CD14-positive monocyte (primary cell): ENCODE results near the gene GKN1. TPM values are rescaled to one million over a fixed set of nuclear protein-coding genes. Genes with fewer than 3 reads are reported as not detected.

Source experiments
- DNase-seq, 3 donors: peaks; one replicate each; pipeline ENCODE4 v3.0.0-alpha.2; 2011 to 2022
- H2AFZ ChIP-seq: 2 replicates; pipeline ENCODE4 v1.6.0; 2012; ENCODE audit warnings: mild to moderate bottlenecking, low read depth, low read length, inconsistent platforms; ENCODE audit not compliant: insufficient read depth, poor library complexity, severe bottlenecking
- H3K27ac ChIP-seq, 2 donors: 1 replicate in 1 of 2; 2 replicates in 1 of 2; pipeline ENCODE4 v1.5.1; 2012 to 2013; ENCODE audit warnings: low read length in 2 of 2, control low read depth in 1 of 2, inconsistent platforms in 1 of 2, low read depth in 1 of 2, mild to moderate bottlenecking in 1 of 2
- H3K27me3 ChIP-seq, 2 donors: one replicate each; pipeline versions ENCODE4 v1.6.0 to v1.6.1; 2011 to 2013; ENCODE audit warnings: low read length in 2 of 2; ENCODE audit not compliant: control insufficient read depth in 2 of 2, insufficient read depth in 2 of 2
- H3K36me3 ChIP-seq, 2 donors: replicated peaks in 1 of 2; 1 replicate in 1 of 2; 2 replicates in 1 of 2; pipeline versions ENCODE4 v1.5.1 to v1.6.1; 2012 to 2013; ENCODE audit warnings: low read length in 2 of 2, control low read depth in 1 of 2, inconsistent platforms in 1 of 2, mild to moderate bottlenecking in 1 of 2; ENCODE audit not compliant: insufficient read depth in 2 of 2, control insufficient read depth in 1 of 2
- H3K4me1 ChIP-seq, 2 donors: 1 replicate in 1 of 2; 2 replicates in 1 of 2; pipeline versions ENCODE4 v1.5.1 to v1.6.1; 2012 to 2013; ENCODE audit warnings: low read length in 2 of 2, control low read depth in 1 of 2, inconsistent platforms in 1 of 2, mild to moderate bottlenecking in 1 of 2, moderate library complexity in 1 of 2; ENCODE audit not compliant: insufficient read depth in 2 of 2, control insufficient read depth in 1 of 2
- H3K4me2 ChIP-seq: replicated peaks from 2 replicates; pipeline ENCODE3; 2012; ENCODE audit warnings: low read length, moderate library complexity, mild to moderate bottlenecking; ENCODE audit not compliant: poor library complexity, severe bottlenecking; ENCODE audit errors: extremely low read depth
- H3K4me3 ChIP-seq, 3 experiments: fragments of 200-600 bp in 1 of 3; sonication (generic) in 1 of 3; replicated peaks in 1 of 3; 1 replicate in 2 of 3; 2 replicates in 1 of 3; pipeline ENCODE4 v1.5.1; 2011 to 2013; ENCODE audit warnings: low read length in 3 of 3, mild to moderate bottlenecking in 3 of 3, control low read depth in 2 of 3, low read depth in 2 of 3, inconsistent platforms in 1 of 3, moderate library complexity in 1 of 3
- H3K79me2 ChIP-seq: 2 replicates; pipeline ENCODE4 v1.6.0; 2012; ENCODE audit warnings: mild to moderate bottlenecking, control low read depth, inconsistent platforms, low read length, moderate library complexity; ENCODE audit not compliant: insufficient read depth
- H3K9ac ChIP-seq: 2 replicates; pipeline ENCODE4 v1.6.0; 2017; ENCODE audit warnings: low read length, mild to moderate bottlenecking; ENCODE audit not compliant: insufficient read depth, poor library complexity, severe bottlenecking
- H3K9me3 ChIP-seq, 2 donors: replicated peaks in 1 of 2; 1 replicate in 1 of 2; 2 replicates in 1 of 2; pipeline versions ENCODE4 v1.5.1 to v1.6.1; 2012 to 2013; ENCODE audit warnings: low read length in 2 of 2, control low read depth in 1 of 2; ENCODE audit not compliant: control insufficient read depth in 1 of 2, insufficient read depth in 1 of 2
- H4K20me1 ChIP-seq: 2 replicates; pipeline ENCODE4 v1.6.0; 2012; ENCODE audit warnings: mild to moderate bottlenecking, low read length, control low read depth, moderate library complexity; ENCODE audit not compliant: insufficient read depth
- H3K27ac Mint-ChIP-seq, 7 donors: one replicate each; pipeline ENCODE4 v1.8.0; 2020; ENCODE audit warnings: mild to moderate bottlenecking in 7 of 7, mixed read lengths in 7 of 7, moderate library complexity in 6 of 7, inconsistent platforms in 2 of 7
- H3K27me3 Mint-ChIP-seq, 3 donors: one replicate each; pipeline ENCODE4 v1.8.0; 2021 to 2022; ENCODE audit warnings: low read depth in 3 of 3, mild to moderate bottlenecking in 3 of 3, mixed read lengths in 3 of 3, moderate library complexity in 3 of 3, inconsistent platforms in 1 of 3
- H3K36me3 Mint-ChIP-seq, 2 donors: one replicate each; pipeline ENCODE4 v1.8.0; 2020; ENCODE audit warnings: mixed read lengths in 2 of 2, inconsistent platforms in 1 of 2, mild to moderate bottlenecking in 1 of 2
- H3K4me1 Mint-ChIP-seq: one replicate; pipeline ENCODE4 v1.8.0; 2020; ENCODE audit warnings: mild to moderate bottlenecking, mixed read lengths
- H3K4me3 Mint-ChIP-seq, 2 donors: one replicate each; pipeline ENCODE4 v1.8.0; 2020; ENCODE audit warnings: mild to moderate bottlenecking in 2 of 2, mixed read lengths in 2 of 2, moderate library complexity in 1 of 2
- H3K9me3 Mint-ChIP-seq, 7 donors: one replicate each; pipeline ENCODE4 v1.8.0; 2020 to 2022; ENCODE audit warnings: mixed read lengths in 7 of 7, mild to moderate bottlenecking in 6 of 7, moderate library complexity in 6 of 7, inconsistent platforms in 2 of 7
- WGBS: methylation state at CpG from one replicate; pipeline ENCODE4 v1.1.5; 2013; ENCODE audit warnings: missing lambda C conversion rate; ENCODE audit not compliant: insufficient coverage; 5-methylcytosine and 5-hydroxymethylcytosine counted together
- intact Hi-C, 2 donors: fragments of 100-400 bp; cut with micrococcal nuclease; formaldehyde crosslinking; loops; one replicate each; pipeline versions ENCODE4 v1.15.0 to v1.15.1; 2023
- polyA plus RNA-seq, 3 donors: library from polyadenylated mRNA; depleted of rRNA in 1 of 3; unstranded in 2 of 3; stranded (reverse) in 1 of 3; fragments of 300-500 nt in 2 of 3; fragments of >200 nt in 1 of 3; fragmentation: Illumina TruSeq in 2 of 3; gene quantifications; 1 replicate in 2 of 3; 2 replicates in 1 of 3; pipeline ENCODE4 v1.2.3, GENCODE V29; 2012 to 2021
- TF ChIP-seq, protein P1 (sequence below): fragments of 200-600 bp; IDR thresholded peaks from one replicate; pipeline ENCODE4 v1.8.0; 2022; ENCODE audit warnings: antibody characterized with exemption, mild to moderate bottlenecking

Gene GKN1
- polyA plus RNA-seq, 3 donors: not detected

DNA sequence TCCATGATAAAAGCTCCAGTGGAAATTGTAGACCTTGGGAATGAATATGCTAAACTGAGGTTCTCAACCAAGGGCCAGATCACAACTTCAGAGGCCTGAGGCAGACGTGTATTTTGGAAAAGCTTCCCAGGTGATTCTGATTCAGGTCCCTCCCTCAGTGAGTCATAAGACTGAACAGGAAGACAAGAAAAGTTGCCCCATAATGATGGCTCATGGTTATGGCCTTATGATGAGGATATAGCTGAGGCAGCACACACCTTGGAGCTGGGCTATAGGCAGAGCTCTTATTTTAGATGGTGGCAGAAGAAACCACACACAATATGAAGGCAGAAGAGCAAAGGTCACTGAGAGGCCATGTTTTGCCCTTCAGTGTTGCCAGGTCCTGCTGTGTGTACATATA is 48.1 kb downstream of the GKN1 start:
- H4K20me1 ChIP-seq: no peaks in the 10 kb centered on the region
- no CpG with 5 or more reads among the region's 1 CpG for WGBS
- no peak overlapping the region for H3K4me2 ChIP-seq
- H3K9ac ChIP-seq: no peak overlapping the region
- no peak overlapping the region for H3K27ac ChIP-seq
- H3K27me3 Mint-ChIP-seq: peaks cover 16 to 21% (median 18%) of the 10 kb centered on the region in 3 donors
- no peaks in the 10 kb centered on the region for H3K9me3 Mint-ChIP-seq
- H3K27me3 ChIP-seq: peaks cover 19 to 22% of the 10 kb centered on the region in 2 donors
- peak in 1 of 3 donors; percentile 13 for DNase-seq
- H3K27ac Mint-ChIP-seq: no peak overlapping the region
- no peaks in the 10 kb centered on the region for H3K36me3 ChIP-seq
- H2AFZ ChIP-seq: no peak overlapping the region
- H3K4me3 Mint-ChIP-seq: no peak overlapping the region
- H3K9me3 ChIP-seq: no peaks in the 10 kb centered on the region
- no peaks in the 10 kb centered on the region for H3K79me2 ChIP-seq
- no peaks in the 10 kb centered on the region for H3K4me1 Mint-ChIP-seq
- no peaks in the 10 kb centered on the region for H3K36me3 Mint-ChIP-seq
- no peak overlapping the region for H3K4me3 ChIP-seq
- TF ChIP-seq, protein P1, sequence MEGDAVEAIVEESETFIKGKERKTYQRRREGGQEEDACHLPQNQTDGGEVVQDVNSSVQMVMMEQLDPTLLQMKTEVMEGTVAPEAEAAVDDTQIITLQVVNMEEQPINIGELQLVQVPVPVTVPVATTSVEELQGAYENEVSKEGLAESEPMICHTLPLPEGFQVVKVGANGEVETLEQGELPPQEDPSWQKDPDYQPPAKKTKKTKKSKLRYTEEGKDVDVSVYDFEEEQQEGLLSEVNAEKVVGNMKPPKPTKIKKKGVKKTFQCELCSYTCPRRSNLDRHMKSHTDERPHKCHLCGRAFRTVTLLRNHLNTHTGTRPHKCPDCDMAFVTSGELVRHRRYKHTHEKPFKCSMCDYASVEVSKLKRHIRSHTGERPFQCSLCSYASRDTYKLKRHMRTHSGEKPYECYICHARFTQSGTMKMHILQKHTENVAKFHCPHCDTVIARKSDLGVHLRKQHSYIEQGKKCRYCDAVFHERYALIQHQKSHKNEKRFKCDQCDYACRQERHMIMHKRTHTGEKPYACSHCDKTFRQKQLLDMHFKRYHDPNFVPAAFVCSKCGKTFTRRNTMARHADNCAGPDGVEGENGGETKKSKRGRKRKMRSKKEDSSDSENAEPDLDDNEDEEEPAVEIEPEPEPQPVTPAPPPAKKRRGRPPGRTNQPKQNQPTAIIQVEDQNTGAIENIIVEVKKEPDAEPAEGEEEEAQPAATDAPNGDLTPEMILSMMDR: no peak
- intact Hi-C loops: no loop called here
- no peaks in the 10 kb centered on the region for H3K4me1 ChIP-seq

DNA sequence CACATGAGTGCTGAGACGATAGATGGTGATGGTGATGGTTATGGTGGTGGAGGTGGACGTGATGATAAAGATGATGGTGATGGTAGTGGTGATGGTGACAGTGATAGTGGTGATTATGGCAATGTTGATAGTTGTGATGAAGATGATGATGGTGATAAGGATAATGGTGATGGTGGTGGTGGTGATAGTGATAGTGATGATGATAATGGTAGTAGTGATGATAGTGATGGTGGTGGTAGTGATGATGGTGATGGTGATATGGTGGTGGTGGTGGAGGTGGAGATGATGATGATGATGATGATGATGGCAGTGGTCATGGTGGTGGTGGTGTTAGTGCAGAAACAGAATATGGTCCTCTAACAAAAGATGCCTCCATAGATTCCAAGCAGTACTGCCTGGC is 48.8 kb downstream of the GKN1 start:
- H3K4me3 Mint-ChIP-seq: no peak overlapping the region
- WGBS: 96% methylated on average over 2 of the region's 2 CpGs
- intact Hi-C loops: no loop called here
- Histone ChIP-seq H4K20me1 (no peaks in the 10 kb centered on the region), H3K27ac (no peak overlapping the region), H3K9me3 (no peaks in the 10 kb centered on the region), H3K36me3 (no peaks in the 10 kb centered on the region), H3K9ac (no peak overlapping the region), H3K27me3 (peaks cover 19% of the 10 kb centered on the region in 2 donors), H3K4me1 (no peaks in the 10 kb centered on the region), H3K4me3 (no peak overlapping the region), H2AFZ (no peak overlapping the region), H3K79me2 (no peaks in the 10 kb centered on the region), H3K4me2 (no peak overlapping the region)
- H3K27ac Mint-ChIP-seq: no peak overlapping the region
- no peak for DNase-seq
- peaks cover 11 to 20% (median 15%) of the 10 kb centered on the region in 3 donors for H3K27me3 Mint-ChIP-seq
- H3K4me1 Mint-ChIP-seq: no peaks in the 10 kb centered on the region
- no peaks in the 10 kb centered on the region for H3K9me3 Mint-ChIP-seq
- H3K36me3 Mint-ChIP-seq: no peaks in the 10 kb centered on the region
- TF ChIP-seq, protein P1: no peak
